Germinal center (tissue), 1 donor: ENCODE measurements around the gene FOXJ3.

Experiments
- DNase-seq: peaks from one replicate; pipeline ENCODE4 v3.0.0; 2012; ENCODE audit warnings: mixed read lengths, low spot score

The FOXJ3 gene

GRCh38 chr1:42335050-42335808 lies at the start of gene FOXJ3:
FOXJ3 (minus strand) TSS chr1:42335235; CDS start chr1:42311093, 24,142 bp downstream.
- DNase-seq = peak; percentile 95

GRCh38 chr1:42381280-42381673 lies 46.2 kb upstream of the FOXJ3 start:
- DNase-seq = no peak

DNA sequence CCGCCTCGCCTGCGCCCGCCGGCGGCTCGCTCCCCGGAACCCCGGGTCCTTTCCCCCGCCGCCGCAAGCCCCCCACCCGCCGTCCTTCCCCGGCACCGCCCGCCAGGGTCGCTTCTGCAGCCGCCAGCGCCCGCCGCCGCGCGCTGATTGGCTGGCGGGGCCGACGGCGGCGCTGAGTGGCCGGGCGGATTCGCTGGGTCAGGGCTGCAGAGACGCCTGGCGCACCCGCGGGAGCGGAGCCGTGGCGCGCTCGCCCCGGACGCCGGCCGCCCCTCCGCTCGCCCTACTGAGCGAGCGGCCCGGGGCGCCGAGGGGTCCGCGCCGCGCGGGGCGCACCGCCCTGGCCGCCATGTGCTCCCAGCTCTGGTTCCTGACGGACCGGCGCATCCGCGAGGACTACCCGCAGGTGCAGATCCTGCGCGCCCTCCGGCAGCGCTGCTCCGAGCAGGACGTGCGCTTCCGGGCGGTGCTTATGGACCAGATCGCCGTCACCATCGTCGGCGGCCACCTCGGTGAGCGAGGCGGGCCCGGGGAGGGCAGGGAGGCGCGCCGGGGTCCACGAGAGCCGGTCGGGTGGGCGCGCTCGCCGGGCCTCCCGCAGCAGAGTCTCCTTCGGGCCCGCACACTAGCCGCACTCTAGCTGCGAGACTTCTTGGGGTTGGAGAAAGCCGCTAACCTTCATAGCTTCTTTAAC lies 45.7 kb upstream of the FOXJ3 start, which contains the start of gene RIMKLA:
TSS of gene RIMKLA (plus strand) at position 207 of the 694 bp plus-strand sequence. CDS start at position 350, 143 bp downstream.
- peak; percentile 78 for DNase-seq

DNA sequence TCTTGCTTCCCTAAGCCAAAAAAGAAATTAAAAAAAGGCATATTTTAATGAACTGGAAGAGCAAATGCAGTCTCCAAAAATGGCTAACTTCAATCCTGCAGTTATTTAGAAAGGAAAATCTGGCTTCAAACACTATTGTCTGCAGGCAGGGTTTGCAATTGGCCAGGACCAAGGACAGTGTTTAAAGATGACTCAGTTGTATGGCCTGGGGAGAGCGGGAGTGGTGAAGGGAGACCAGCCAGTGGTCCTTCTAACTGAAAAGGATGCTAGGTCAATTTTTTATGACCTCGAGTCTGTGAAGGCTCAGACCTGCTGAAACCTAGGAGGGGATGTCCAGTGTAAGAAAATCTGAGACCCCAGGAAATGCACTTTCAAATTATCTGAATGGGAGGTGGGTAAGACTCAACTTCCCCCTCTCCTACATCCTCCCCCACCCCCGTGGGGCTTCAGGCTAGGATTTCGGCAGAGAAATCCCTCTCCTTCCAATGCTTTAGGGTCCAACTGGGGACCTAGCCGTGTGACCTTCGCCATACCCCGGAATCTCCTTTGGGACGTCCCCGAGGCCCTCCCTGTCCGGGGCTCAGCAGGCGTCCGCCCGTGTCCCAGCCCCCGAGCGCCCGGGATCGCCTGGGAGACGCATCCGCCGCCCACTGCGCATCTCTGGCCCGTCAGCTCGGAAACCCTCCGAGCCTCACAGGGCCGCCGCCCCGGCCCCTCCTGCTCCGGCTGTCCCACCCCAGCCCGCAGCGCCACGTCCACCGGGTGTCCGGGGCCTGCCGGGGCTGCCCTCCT lies 45.0 kb upstream of the FOXJ3 start:
- DNase-seq = no peak

DNA sequence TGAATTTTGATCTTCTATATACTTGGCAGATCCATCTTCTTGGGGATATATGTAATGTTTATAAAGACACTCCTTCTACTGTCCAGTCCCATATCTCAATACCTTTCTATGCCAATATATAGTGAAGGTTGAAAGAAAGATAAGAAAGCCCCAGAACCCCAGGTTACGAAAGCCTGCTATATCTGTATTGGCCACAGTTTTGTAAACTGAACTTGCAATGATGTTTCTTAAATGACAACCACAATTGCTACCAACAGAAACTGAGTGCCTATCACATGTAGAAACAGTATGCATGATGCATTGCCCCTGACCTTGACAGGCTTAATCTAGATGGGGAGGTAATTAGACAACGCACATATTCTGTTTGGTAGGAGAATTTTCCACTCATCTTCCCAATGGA lies 37.8 kb upstream of the FOXJ3 start:
- no peak for DNase-seq

DNA sequence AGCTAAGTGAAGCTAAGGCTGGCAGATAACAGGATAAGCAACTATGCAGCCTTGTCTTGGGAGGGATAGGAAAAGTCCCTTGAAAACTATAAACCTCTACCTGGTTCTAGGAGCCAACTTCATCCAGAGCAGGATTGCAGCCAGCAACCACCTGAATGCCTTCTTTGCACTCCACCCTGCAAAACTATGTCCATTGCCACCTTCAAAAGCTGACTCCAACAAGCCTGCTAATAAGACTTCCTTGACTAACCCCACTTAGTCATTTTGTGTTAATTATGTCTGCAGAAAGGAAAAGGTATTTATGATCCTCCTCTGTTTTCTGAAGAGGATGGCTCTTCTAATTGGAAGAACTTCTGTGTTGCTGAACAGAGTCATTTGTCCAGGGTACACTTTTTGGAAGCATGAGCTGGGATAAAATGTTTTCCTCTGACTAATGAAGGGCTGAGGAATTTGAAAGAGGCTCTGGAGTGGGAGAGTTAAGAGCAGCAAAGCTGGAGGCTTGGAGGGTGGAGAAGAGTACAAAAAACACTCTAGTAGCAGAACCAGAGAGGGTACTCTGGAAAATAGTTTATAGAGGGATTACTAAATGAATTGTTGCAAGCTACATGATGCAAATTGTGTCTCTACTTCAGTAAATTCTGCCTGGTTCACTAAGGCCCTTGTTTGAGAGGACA lies 36.0 kb upstream of the FOXJ3 start:
- DNase-seq = no peak

- DNase-seq = no peak
Observed at GRCh38 chr1:42369471-42369870, 34.4 kb upstream of the FOXJ3 start.

DNA sequence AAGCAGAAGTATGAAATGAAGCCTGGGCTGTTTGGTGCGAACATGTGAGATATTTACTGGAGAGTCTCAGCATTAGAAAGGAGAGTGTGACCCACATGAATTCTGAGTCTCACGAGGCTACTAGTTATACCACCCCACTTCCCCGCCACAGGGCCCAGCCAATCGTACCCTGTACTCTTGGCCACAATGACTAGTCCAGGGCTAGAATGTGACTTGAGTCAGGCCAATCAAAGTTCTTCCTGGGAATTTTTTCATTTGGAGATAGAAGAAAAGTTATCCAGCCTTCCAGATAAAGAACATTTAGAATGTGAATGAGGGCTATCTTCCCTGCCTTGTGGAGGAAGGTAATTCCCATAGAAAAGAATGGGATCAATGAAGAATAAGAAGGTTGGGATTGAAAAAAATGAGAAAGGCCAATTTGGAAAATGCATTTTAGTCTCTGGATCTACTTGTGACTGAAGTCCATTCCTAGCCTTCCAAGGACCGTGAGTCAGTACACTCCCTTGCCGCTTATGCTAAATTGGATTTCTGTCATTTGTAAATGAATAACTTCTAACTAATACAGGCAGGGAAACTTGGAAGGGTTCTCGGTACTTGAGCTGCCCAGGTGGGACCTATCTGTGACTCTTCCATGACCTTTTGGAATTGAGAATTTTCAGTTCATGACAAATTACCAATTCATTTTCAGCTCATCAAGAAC lies 33.2 kb upstream of the FOXJ3 start:
- DNase-seq = no peak

DNA sequence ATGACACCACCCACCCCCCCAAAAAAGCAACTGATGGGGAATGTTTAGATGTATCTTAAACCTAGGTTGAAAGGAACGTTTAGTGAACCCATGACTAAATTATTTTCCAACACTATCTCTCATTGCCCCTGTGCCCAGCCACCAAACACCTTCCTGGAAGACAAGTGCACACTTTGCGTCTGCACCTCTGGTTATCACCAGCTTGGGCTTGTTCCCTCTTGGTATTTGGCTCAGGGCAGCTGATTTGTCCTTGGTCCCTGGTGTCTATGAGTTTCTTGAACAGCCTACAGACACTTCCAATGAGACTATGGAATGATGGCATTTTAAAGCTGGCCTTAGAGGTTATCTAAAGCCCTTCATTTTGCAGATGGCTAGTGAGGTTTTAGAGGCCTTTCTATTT lies 30.1 kb upstream of the FOXJ3 start:
- DNase-seq = no peak

- no peak for DNase-seq
Observed at GRCh38 chr1:42364542-42364941, 29.5 kb upstream of the FOXJ3 start.

DNA sequence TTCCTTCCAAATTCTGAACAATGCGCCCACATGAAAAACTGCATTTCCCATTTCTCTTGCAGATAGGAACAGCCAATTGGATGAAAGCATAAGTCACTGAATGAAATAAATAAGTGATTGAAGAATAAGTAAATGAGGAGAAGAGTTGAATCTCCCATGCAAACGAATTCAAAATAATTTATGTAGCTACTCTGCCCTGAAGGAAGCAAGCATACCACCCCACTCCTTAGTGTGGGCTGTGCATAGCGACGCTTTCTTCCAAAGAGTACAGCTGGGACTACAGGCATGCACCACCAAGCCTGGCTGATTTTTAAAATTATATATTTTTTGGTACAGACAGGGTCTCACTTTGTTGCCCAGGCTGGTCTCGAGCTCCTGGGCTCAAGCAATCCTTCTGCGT lies 29.1 kb upstream of the FOXJ3 start:
- no peak for DNase-seq

GRCh38 chr1:42359466-42359865 lies 24.4 kb upstream of the FOXJ3 start:
- no peak for DNase-seq

DNA sequence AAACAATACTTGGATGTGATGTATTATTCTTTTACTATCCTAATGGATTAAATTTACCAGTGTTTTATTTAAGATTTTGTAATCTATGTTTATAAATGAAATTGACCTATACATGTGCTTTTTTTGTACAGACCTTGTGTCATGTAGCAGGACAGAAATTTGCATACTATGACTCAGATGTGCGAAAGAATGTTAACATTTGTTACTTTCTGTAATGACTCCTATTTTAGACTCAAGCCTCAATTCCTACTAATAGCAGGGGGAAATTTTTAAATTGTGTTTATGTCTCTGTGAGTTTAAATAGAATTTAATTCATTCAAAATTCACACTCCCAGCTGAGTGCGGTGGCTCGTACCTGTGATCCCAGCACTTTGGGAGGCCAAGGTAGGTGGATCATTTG lies 23.8 kb upstream of the FOXJ3 start:
- DNase-seq = no peak

DNA sequence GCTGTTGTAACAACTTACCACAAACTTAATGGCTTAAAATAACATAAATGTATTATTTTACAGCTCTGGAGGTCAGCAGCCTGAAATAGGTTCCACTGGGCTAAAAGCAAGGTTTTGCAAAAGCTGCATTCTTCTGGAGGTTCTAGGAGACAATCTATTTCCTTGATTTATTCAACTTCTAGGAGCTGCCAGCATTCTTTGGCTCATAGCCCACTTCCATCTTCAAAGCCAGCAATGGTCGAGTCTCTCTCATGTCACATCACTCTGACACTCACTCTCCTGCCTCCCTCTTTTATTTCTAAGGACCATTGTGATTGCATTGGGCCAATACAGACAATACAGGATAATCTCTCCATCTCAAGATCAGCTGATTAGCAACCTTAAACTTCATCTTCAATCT lies 15.1 kb upstream of the FOXJ3 start:
- no peak for DNase-seq

DNA sequence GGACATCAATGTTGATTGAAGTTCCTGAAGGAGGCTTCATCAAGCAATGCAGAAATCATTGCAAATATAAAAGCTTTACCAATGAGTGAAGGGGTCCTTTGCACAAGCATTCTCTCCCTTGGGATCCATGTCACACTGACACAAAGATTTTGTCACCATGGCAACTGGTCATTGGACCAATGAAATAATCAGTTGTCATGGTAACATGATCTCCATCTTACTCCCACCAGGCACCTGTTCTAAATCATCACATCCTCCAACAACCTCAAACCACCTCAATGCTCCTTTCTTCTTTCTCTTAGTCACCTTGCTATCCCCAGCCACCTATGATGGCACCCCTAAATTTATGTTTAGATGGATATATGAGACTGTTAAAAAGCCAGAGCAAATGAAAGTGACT lies 13.5 kb upstream of the FOXJ3 start:
- DNase-seq = no peak

DNA sequence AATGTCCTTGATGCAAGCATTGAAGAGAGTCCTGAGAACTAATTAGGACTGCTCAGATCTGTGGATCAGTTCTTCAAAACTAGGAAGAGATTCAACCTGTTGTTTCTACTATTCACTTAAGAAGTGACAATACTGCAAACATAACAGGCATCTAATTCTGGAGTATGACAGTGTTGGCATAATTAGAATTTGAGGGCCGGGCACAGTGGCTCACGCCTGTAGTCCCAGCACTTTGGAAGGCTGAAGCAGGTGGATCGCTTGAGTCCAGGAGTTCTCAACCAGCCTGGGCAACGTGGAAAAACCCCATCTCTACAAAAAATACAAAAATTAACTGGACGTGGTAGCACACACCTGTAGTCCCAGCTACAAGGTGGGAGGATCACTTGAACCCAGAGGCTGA lies 8.0 kb upstream of the FOXJ3 start:
- no peak for DNase-seq

DNA sequence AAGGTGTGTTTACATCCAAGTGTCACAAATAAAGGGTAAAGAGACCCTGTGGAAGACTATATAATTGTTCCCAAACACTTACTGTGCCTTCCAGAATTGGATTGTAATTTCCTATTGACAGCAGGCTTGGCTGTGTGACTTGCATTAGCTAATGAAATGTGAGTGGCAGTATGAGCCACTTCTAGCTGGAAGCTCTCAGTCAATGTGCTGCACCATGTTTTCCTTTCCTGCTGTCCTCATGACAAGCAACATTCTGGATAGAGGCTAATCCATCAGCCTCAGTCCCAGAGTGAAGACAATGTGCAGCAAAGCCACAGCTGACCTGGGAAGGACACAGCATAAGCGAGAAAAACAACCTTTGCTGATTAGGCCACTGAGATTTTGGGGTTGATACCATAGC lies 5.9 kb upstream of the FOXJ3 start:
- no peak for DNase-seq

DNA sequence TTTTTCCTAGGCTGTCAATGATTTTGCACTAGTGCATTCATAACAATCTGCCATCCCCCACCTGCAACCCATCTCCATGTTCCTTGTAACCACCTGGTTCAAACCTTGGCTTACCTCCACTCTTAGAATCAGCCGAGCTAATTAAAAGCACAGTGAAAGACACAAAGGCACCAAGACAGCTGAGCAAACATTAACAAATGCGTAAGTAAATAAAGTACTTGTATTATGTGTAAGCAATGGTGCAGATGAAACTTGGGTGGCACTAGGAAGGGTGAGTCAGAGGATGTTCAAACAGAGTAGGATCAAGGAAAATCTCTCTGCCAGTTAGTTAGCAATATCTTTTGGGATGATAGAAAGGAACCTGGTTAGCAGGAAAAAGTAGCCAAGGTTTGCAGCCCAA lies 5.1 kb upstream of the FOXJ3 start:
- DNase-seq = no peak

GRCh38 chr1:42336978-42337377 lies 1.9 kb upstream of the FOXJ3 start:
- no peak for DNase-seq

GRCh38 chr1:42335809-42336518 lies 929 bp upstream of the FOXJ3 start:
- DNase-seq = no peak
